CD4-positive, alpha-beta T cell treated with Interleukin-21 for 1 hour (primary cell): ENCODE data around the gene GUCD1.

ENCODE experiments used
- DNase-seq: peaks from one replicate; pipeline ENCODE4 v3.0.0-alpha.2; 2020

Gene GUCD1

GRCh38 chr22:24501301-24502005 is 53.5 kb downstream of the GUCD1 start:
- DNase-seq: no peak

GRCh38 chr22:24500277-24500820 is 54.6 kb downstream of the GUCD1 start:
- DNase-seq: no peak

GRCh38 chr22:24499706-24500276 is 55.1 kb downstream of the GUCD1 start:
- no peak for DNase-seq

GRCh38 chr22:24498824-24499223 is 56.1 kb downstream of the GUCD1 start:
- DNase-seq: no peak

GRCh38 chr22:24497841-24498258 is 57.1 kb downstream of the GUCD1 start:
- no peak for DNase-seq

- no peak for DNase-seq
Observed at GRCh38 chr22:24496661-24497060, 58.3 kb downstream of the GUCD1 start.

GRCh38 chr22:24496234-24496633 is 58.7 kb downstream of the GUCD1 start:
- DNase-seq: no peak

- no peak for DNase-seq
Observed at GRCh38 chr22:24495365-24495675, 59.6 kb downstream of the GUCD1 start.

GRCh38 chr22:24494528-24495364 is 60.2 kb downstream of the GUCD1 start, which contains the start of gene UPB1:
TSS of gene UPB1 (plus strand) at chr22:24495332. CDS start at chr22:24495404, 72 bp downstream.
- no peak for DNase-seq

- no peak for DNase-seq
Observed at GRCh38 chr22:24494167-24494527, 60.8 kb downstream of the GUCD1 start.

- no peak for DNase-seq
Observed at GRCh38 chr22:24492391-24492790, 62.5 kb downstream of the GUCD1 start.
